Stimulated activated CD4-positive, alpha-beta T cell treated with anti-CD3 and anti-CD28 coated beads, Interleukin-4, amount 100 ng/mL, for 4 hours (primary cell): Measurements from ENCODE around the gene AQP6.
"Not testable (repeated sequence)": the region's sequence is repeated elsewhere in the genome, so short reads cannot be mapped to it uniquely, and the experiment has no call there.

Experiments
- DNase-seq, 2 experiments: peaks; one replicate each; pipeline ENCODE4 v3.0.0-alpha.2; 2020

The AQP6 gene

DNA sequence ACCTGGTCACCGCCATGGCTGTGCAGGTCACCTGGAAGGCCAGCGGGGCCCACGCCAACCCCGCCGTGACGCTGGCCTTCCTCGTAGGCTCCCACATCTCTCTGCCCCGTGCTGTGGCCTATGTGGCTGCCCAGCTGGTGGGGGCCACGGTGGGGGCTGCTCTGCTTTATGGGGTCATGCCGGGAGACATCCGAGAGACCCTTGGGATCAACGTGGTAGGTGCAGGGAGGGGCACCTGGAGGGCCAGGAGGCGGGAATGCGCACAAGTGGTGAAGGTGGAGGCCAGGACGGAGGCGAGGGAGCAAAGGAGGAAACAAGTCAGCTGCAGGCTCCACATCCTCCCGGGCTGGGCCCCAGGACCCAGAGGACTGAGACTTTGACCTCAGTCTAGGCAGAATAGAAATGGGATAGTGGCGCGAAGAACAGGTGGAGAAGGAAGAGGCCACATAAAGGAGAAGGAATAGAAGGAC, 649 bp downstream of the AQP6 start:
- no peak for DNase-seq

DNA sequence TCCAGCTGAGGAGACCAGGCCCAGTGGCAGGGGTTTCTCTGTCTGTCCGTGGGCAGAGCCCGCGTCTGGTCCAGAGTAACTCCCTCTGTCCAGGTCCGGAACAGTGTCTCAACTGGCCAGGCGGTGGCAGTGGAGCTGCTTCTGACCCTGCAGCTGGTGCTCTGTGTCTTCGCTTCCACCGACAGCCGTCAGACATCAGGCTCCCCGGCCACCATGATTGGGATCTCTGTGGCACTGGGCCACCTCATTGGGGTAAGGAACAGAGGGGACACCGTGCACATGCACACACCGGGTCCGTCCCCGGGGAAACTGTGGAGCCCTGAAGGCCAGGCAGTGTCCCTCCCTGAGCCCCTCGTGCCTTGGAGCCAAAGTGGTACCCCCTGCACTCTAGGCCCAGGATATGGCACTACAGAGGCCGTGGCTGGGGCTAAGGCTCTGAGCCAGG, 1.5 kb downstream of the AQP6 start:
- no peak for DNase-seq

DNA sequence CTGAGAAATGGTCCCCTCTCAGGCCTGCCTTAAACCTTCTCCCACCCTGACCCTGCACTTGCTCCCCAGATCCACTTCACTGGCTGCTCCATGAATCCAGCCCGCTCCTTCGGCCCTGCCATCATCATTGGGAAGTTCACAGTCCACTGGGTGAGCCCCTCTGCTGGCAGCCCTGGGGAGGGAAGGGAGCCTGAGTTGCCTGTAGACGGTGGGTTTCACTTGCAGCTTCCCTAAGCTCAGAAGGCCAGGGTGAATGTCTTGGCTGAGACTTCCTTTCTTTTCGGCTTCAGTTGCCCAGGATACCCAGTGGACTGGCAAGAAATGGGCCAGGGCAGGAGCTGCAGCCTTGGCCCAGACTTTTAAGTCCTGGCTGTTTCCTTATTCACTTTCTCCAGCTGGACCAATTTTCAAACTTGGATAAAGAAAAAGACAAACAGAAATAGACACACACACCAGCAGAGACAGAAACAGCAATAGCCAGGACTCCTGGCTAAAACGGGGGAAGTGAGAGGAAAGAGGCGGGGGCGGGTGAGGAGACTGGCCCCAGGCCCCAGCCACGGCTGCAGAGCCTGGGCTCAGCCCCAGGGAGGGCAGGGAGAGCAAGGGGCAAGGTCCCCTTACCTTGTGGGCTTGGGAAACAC, 2.0 kb downstream of the AQP6 start:
- no peak for DNase-seq

DNA sequence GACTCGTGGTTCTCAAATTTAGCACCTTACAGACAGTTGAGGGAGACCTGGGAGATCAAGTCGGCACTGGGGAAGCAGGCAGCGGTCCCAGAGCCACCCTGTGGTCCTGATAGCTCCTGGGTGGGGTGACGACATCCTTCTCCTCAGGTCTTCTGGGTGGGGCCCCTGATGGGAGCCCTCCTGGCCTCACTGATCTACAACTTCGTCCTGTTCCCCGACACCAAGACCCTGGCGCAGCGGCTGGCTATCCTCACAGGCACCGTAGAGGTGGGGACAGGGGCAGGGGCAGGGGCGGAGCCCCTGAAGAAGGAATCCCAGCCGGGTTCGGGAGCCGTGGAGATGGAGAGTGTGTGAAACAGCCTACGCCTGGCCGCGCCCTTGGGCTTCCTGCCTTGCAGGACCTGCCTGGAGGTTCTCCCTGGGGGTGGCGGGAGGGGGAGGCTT, 2.6 kb downstream of the AQP6 start:
- no peak for DNase-seq

DNA sequence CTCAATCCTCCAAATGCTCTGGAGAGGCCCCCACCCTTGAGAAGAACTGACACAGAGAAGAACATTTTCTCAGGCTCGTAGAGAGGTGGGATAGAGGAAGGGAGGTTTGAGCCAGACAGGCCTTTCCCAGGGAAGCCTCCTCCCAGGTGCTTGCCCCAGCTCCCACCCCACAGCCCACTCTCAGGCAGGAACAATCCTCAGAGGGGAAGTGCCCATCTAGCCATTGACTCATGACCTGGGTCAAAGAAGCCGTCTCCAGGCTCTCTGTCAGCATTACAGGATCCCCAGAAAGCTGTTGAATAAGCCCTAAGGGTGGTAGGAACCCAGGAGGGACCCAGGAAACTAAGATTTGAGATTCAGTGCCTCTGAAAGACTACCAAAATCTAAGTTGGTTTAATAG, 3.8 kb downstream of the AQP6 start:
- no peak for DNase-seq

DNA sequence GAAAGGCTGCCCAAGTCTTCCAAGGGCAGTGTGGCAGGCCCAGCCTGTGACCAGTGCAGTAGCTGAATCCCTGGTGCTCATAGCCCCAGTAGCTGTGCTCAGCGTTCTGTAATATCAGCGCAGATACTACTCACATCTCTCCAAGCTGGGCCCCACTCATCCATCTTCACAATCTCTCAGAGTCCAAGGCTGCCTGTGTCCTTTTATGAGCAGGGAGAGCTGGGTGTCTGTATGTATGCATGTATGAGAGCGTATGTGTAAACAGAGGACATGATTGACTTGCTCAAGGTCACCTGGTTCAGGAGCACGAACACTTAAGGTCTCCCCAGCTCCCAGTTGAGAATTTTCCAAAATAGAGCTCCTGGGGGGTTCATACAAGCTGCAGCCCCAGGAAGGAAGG, 5.4 kb downstream of the AQP6 start:
- no peak for DNase-seq

DNA sequence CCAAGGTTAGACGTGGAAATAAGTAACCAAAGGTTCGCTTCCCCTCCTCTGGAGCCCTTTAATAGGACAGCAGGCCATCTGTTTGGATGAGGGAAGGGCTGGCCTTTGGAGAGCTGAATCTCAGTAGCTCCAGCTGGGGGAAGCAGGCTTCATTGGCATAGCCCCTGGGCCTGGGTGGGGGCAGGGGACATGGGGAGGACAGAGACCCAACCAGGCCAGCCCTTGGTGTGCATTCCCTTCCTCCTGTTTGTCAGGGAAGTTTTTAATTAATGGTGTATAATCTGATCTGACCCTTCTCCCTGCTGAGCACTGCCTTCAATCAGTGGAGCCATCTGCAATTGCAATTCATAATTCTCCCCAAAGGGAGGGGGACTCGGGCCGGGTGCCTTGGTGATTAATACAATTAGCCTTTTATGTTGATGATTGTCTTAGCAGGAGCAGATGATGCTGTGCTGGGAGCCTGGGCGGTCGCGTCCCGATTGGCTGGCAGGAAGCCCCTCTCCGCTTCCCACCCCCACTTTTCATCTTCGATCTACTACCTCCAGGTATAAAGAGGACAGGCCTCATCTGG, 6.4 kb downstream of the AQP6 start:
- DNase-seq, result no peak

DNA sequence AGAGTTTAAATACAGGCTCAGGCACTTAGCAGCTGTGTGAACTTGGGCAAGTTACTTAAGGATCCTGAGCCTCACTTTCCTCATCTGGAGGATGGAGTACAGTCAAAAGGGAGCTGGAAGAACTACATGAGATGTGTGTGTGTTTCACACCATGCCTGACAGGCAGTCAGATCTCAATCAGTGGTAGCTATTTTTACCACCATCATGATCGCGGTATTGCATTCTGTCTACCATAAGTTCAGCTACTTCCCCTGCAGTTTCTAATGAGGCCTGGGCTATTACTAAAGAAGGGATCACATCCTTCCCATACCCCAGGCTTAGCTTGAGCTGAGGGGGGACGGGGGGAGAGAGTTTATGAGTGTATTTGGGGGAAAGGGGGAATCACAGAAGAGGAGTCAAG, 7.0 kb downstream of the AQP6 start:
- DNase-seq, result no peak

DNA sequence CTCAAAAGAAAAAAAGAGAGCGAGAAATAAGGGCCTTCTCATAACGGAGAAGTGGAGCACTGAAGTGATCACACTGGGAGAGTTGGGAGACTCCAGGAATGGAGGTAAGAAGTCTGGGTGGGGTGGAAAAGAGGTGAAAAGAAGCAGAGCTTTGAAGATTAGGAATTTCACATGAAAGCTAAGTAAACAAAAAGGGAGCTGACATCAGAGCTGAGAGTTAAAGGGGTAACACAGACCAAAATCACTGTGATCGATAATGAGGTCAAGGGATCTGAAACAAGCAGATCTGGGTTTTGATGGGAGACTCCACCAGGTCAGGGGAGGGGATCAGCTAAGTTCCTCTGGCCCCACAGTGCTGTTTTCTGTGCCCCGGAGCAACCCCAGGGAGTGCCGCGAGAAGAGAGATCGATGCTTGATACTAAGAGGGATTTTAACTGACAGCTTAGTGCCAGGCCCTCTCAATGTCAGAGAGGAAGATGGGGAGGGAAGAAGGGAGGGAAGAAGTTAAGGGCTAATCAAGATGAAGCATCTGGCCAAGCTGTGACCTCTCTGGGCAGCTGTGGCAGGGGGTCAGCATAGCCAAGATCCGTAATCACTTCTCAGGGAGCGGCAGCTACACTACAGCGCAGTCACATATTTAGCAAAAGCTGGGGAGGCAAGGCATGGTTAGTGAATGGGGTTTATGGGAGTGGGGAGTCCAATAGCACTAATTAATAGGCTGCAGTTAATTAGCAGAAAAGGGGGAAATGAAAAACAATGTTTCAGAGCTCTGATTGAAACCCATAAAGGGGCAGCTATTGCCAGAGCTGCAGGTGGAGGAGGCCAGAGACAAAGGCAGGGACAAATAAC, 8.0 kb downstream of the AQP6 start:
- DNase-seq, result no peak

DNA sequence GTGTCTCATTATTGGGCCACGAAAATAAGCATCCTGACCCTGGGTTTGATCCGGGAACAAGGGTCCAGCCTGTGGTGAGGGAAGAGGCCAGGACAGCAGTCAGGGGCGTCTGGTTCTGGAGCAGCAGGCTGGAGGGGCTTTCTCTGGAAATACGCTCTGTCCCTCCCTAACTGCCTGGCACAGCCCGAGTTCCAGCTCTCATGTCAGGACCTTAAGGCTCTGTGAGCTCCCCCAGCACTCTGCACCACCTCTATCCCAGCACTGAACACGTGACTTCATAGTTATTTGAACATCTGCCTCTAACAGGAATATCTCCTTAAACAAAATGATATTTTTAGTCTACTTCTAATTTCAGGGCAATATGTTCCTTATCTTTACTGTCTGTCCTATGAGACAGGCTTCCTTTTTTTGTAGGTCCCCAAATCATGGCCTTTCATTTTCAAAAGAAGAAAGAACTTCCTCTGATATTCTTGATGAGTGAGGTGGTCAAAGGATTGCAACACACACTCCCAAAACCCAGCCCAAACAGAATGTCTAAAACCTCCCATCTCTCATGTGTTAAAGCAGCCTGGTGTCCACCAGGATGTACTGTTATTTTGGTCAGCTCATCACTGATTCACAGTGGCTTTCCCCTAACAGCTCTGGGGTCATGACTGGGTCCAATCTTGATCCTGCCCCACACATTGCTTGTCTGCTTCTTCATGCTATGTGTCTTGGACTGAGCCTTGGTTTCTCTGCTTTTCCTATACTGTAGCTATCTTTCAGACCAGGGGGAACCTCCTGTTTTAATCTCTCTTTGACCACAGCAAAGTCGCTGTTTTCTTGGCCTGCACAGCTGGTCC, 9.7 kb downstream of the AQP6 start:
- no peak for DNase-seq

DNA sequence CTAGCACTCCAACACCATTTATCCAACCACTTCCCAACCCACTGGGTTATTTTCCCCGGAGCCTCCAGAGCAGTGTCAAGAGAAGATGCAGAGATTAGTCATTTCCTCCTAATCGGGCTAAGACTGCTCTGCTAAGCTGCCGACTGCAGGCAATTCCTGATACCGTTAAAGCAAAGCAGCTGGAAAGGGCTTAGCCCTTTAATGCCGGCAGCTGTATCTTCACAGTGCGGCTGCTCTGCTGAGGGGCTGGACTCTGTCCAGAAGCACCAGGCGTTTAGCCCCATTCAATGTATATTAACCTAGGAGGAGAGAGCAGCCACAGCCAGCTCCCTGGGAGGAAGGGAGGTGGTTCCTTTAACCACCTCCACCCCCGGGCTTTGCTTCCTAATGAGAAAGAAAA, 11.1 kb downstream of the AQP6 start:
- DNase-seq, result no peak

DNA sequence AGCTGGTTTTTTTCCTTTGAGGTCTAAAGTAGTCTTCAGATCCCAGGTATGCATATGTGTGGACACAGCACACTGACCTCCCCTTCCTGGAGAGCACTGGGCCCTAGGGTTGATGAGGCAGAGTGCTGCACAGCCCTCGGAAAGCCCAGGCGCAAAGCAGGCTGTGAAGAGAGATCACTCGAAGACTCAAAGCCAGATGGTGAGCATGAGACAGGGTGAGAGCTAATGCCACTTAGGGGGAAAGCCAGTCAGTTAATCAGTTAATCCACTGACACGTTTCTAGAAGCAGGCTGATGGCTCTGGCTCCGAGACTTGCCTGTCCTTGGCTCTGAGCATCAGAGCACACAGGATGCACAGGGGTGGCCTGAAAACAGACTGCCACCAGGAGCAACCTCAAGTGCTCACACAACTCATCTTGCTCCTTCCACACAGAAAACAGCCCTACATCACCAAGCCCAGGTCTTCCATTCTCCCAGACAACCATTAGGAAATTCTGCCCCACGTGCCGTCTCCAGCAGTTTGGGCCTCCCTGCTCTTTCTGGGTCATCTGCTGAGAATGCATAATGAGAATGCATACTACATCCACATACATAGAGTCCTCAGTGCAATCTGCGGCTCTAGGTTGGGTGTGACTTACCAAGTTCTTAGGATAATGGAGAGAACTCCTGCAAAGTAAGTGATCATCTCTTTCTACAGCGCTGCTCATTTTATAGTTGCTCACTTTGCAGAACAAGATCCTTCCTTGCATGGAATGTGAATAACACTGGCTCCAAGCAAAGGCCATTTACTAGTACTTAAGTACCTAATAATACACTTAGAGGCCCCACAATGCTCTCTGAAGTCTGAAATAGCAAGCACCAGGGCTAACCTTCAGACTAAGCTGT, 12.0 kb downstream of the AQP6 start:
- DNase-seq, result no peak

DNA sequence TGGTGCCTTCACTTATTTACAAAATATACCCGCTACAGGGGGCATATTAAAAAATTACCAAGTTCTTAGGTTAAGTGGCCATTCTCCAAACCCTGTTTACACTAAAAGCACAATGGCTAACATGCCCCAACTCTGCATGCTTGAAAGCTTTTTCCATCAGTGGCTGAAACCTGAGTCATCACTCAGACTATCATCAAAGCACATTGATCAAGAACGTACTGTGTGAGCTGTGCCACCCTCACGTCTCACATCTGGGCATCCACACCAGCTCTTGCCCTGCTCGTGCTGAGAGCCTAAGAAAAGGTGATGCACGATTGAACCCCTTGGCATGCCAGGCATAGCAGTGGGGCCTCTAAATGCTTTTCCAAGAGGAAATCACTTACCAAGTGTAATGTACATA, 13.2 kb downstream of the AQP6 start:
- no peak for DNase-seq

DNA sequence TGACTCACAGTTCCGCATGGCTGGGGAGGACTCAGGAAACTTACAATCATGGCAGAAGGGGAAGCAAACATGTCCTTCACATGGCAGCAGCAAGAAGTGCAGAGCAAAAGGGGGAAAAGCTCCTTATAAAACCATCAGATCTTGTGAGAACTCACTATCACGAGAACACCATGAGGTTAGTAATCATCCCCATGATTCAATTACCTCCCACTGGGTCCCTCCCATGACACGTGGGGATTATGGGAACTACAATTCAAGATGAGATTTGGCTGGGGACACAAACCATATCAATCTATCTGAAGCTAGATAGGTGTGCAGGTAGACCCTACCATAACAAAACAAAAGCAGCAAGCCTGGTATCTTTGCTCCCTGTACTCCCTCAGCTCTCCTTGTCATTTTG, 13.7 kb downstream of the AQP6 start:
- not testable (repeated sequence) for DNase-seq

DNA sequence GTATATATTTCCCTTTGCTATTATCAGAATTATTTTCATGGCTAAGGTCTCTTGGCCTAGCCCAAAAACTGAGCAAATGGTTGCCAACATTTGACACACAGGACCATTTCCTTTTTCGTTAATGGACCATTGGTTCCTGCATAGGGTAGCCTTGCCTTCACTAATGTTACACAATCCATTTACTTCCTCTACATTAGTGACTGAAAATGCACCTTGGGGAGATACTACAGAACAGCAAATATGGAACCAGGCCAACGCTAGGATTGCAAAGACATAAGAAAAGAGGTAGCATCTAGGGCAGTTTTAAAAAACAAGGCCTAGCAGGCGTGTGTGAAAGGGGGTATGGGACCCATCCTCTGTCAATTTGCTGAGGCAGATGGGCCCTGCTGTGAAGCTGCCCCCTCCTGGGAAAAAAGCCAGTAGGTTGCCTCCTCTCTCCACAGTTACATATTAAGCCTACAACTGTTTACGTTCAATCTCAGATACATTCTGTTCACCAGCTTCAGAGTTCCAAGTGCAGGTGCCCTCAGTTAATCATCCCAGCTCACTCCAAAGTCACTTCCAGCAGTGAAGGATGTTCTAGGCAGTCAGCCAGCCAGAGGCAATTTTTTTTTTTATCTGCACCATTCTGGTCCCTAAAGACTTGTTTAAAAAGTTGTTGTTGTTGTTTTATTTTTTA, 15.0 kb downstream of the AQP6 start:
- DNase-seq, result no peak

DNA sequence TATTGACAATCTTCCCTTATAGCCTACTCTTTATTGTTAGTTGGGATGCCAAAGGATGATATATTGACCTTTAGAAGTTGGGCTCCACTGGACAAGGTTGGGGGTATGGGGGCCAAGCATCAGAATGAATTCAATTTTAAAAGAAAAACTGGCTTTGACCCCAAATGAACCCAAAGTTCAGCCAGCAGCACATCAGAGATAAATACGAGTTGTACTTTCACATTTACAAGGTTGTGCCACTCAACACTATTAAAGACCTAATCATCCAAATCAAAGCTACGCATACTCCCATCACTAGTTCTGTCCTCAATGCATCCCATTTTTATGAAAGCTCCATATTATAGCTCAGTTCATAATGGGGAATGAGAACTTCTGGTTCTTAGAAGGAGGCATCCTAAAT, 16.7 kb downstream of the AQP6 start:
- DNase-seq, result not testable (repeated sequence)

DNA sequence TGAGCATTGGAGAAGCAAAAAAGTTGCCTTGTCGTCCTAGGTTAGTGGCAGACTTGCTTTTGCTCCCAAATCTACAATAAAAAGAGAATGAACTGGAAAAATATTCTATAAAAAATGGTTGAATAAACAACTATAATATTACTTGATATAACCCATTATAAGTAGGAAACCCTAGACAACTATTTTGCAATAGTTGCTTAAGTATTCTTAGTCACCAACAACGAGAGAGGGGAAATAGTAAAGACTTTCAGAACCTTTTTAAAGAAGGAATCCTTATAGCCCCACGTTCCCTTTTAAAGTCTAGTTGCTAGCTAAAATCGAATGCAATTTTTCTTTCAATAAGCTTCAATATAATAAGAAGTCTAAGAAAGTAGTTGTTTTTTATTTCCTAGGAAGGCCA, 17.5 kb downstream of the AQP6 start:
- DNase-seq, result no peak

DNA sequence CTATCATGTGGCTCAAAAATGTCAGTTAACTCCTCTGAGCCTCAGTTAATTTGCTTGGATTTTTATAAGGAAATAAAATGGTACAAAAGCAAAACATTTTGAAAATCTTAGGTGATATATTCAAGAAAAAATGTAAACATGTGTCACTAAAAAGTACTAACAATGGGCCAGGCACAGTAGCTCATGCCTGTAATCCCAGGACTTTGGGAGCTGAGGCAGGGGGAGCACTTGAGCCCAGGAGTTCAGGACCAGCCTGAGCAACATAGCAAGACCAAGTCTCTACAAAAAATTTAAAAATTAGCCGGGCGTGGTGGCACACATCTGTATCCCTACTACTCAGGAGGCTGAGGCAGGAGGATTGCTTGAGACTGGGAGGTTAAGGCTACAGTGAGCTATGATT, 25.7 kb downstream of the AQP6 start:
- no peak for DNase-seq

DNA sequence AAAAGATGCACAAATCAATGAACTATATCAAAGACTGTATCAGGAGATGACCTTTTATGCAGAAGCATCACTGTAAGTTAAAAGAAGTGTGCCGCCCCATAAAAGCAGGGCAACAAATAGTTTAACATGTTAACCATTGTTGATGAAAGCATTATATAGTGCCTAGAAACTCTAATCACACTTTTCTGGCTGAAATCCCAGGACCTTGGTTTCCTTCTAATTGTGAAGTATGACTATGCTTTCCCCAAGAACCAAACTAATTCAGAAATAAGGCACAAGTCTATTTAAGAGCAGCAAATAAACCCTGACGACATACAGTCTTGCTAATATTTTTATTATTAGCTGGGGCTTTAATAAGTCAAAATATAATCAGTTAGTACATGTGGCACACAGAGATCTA, 30.8 kb downstream of the AQP6 start:
- DNase-seq, result no peak

DNA sequence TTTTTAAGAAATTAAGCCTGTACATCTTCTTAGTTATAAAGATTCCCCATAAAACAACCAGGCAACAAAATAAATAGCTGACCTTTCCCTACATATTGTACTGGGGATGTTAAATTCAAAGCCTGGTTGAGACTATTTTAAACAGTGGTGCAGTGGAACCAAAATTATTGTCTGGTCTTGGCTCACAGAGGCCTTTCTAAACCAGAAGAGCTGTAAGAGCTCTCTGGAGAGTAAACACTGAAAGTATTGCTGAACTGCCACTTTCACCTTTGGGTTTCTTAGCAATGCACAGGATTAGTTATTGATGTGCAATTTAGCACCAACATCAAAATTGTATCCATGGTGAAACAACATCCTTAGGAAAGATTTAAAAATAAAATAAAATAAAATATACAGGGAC, 31.9 kb downstream of the AQP6 start:
- DNase-seq, result no peak

DNA sequence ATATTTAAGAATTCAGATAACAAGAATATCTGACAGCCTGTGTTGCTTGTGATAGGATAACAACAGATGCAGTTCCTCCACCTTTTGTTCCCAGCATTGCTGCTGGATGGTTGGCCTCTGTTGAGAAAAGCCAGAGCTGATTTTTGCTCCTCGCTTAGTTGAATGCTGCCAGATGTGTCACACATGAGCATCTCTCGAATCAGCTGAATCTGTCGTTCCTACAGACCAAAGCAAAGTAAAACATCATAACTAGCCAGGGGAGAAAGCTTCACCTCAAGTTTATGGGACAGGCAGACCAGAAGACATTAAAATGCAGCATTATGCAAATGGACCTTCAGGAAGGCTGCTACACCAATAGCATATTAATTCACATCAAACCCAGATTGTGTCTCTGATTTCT, 32.4 kb downstream of the AQP6 start:
- no peak for DNase-seq

DNA sequence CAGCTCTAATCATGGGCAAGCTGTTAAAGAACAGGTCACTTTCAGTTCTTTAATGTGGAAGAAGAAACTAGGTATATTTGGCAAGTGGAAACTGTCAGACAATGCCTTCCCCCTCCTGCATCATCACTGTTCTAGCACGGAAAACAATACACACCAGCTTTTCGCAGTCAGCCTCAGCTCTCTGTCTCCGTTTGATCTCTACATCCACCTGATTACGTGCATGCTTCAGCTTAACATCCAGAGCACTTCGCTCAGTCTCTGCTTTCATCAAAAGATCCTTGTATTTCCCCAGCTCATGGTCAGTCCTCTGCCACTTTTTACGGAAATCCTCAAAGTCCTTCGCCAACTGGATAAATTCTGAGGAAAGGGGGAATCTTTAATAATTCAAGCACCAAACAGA, 33.5 kb downstream of the AQP6 start:
- no peak for DNase-seq
